Neutrophil (primary cell): Measurements from ENCODE around the gene ARID1A.

ENCODE experiments used
- H3K27ac ChIP-seq: fragments of 200-600 bp; sonication (generic); 2 replicates; pipeline ENCODE4 v1.5.1; 2016; ENCODE audit warnings: mild to moderate bottlenecking, moderate library complexity
- H3K27me3 ChIP-seq: fragments of 200-600 bp; sonication (generic); 2 replicates; pipeline ENCODE4 v1.6.0; 2016; ENCODE audit warnings: mild to moderate bottlenecking
- H3K36me3 ChIP-seq: fragments of 200-600 bp; sonication (generic); 2 replicates; pipeline ENCODE4 v1.5.1; 2017
- H3K4me1 ChIP-seq, 2 experiments: fragments of 200-600 bp in 1 of 2; sonication (generic) in 1 of 2; 1 replicate in 1 of 2; 2 replicates in 1 of 2; pipeline versions ENCODE4 v1.5.1 to v1.6.1; 2013 to 2016; ENCODE audit warnings: low read depth in 1 of 2, low read length in 1 of 2, mild to moderate bottlenecking in 1 of 2, moderate library complexity in 1 of 2; ENCODE audit not compliant: control insufficient read depth in 1 of 2, insufficient read depth in 1 of 2
- H3K4me3 ChIP-seq, 2 experiments: fragments of 200-600 bp in 1 of 2; sonication (generic) in 1 of 2; 1 replicate in 1 of 2; 2 replicates in 1 of 2; pipeline ENCODE4 v1.5.1; 2013 to 2016; ENCODE audit warnings: low read depth in 1 of 2, low read length in 1 of 2, mild to moderate bottlenecking in 1 of 2, moderate library complexity in 1 of 2
- H3K9me3 ChIP-seq: fragments of 200-600 bp; sonication (generic); 2 replicates; pipeline ENCODE4 v1.5.1; 2016
- CTCF ChIP-seq: fragments of 200-600 bp; sonication (generic); IDR thresholded peaks from 2 replicates; pipeline ENCODE4 v1.5.1; 2016; ENCODE audit warnings: antibody characterized with exemption

Gene ARID1A

GRCh38 chr1:26696654-26697430 is 1.0 kb downstream of the ARID1A start:
- H3K36me3 ChIP-seq, result no peaks in the 10 kb centered on the region
- no peaks in the 10 kb centered on the region for H3K27me3 ChIP-seq
- H3K4me3 ChIP-seq, result peak overlapping the region; percentile 78 to 90
- peaks cover 73% of the 10 kb centered on the region in 2 experiments for H3K4me1 ChIP-seq
- peak overlapping the region; percentile 96 for H3K27ac ChIP-seq
- peak; percentile 23 for TF ChIP-seq CTCF
- no peaks in the 10 kb centered on the region for H3K9me3 ChIP-seq

- no peak for TF ChIP-seq CTCF
- H3K9me3 ChIP-seq, result no peaks in the 10 kb centered on the region
- H3K4me3 ChIP-seq, result peak overlapping the region; percentile 78 to 90
- H3K27ac ChIP-seq, result peak overlapping the region; percentile 96
- peaks cover 73% of the 10 kb centered on the region in 2 experiments for H3K4me1 ChIP-seq
- no peaks in the 10 kb centered on the region for H3K36me3 ChIP-seq
- no peaks in the 10 kb centered on the region for H3K27me3 ChIP-seq
These were observed 1.7 kb downstream of the ARID1A start for GRCh38 chr1:26697431-26697977.

- peak overlapping the region; percentile 96 for H3K27ac ChIP-seq
- H3K9me3 ChIP-seq, result no peaks in the 10 kb centered on the region
- no peak for TF ChIP-seq CTCF
- no peaks in the 10 kb centered on the region for H3K36me3 ChIP-seq
- peaks cover 72 to 73% of the 10 kb centered on the region in 2 experiments for H3K4me1 ChIP-seq
- H3K27me3 ChIP-seq, result no peaks in the 10 kb centered on the region
- H3K4me3 ChIP-seq, result peak overlapping the region; percentile 78 to 90
These were observed 2.4 kb downstream of the ARID1A start for GRCh38 chr1:26697978-26698849.

GRCh38 chr1:26700711-26701110 is 4.9 kb downstream of the ARID1A start:
- Histone ChIP-seq H3K36me3 (no peaks in the 10 kb centered on the region), H3K9me3 (no peaks in the 10 kb centered on the region), H3K27me3 (no peaks in the 10 kb centered on the region), H3K27ac (peak overlapping the region; percentile 96), H3K4me1 (peaks cover 74 to 77% of the 10 kb centered on the region in 2 experiments), H3K4me3 (peak overlapping the region in 1 of 2 experiments; percentile 1)
- TF ChIP-seq CTCF, result no peak

- no peaks in the 10 kb centered on the region for H3K9me3 ChIP-seq
- H3K4me1 ChIP-seq, result peaks cover 81 to 84% of the 10 kb centered on the region in 2 experiments
- peak overlapping the region in 1 of 2 experiments; percentile 1 for H3K4me3 ChIP-seq
- H3K27ac ChIP-seq, result peak overlapping the region; percentile 96
- no peaks in the 10 kb centered on the region for H3K36me3 ChIP-seq
- no peaks in the 10 kb centered on the region for H3K27me3 ChIP-seq
- no peak for TF ChIP-seq CTCF
These were observed 5.6 kb downstream of the ARID1A start for GRCh38 chr1:26701266-26701994.
